HL-60 (cell line): ENCODE measurements around the gene TGIF2.

Experiments used
- DNase-seq, 2 experiments: peaks; one replicate each; pipeline ENCODE4 v3.0.0-alpha.2; 2010 to 2020; ENCODE audit warnings: low read depth in 1 of 2, low spot score in 1 of 2
- H3K27ac ChIP-seq: fragments of 250-450 bp; sonication (Bioruptor Pico); replicated peaks from 2 replicates; pipeline ENCODE4 v1.5.1; 2020; ENCODE audit warnings: mild to moderate bottlenecking, moderate library complexity
- H3K27me3 ChIP-seq: fragments of 250-450 bp; sonication (Bioruptor Pico); 2 replicates; pipeline ENCODE4 v1.5.1; 2021; ENCODE audit warnings: mild to moderate bottlenecking, moderate library complexity; ENCODE audit not compliant: insufficient read depth, poor library complexity, severe bottlenecking
- H3K4me3 ChIP-seq: replicated peaks from 2 replicates; pipeline ENCODE4 v1.5.1; 2011; ENCODE audit warnings: mild to moderate bottlenecking, control low read depth, low read length; ENCODE audit not compliant: insufficient read depth
- CTCF ChIP-seq: IDR thresholded peaks from one replicate; pipeline ENCODE4 v1.5.1; 2011; ENCODE audit warnings: low read length, control low read depth, inconsistent platforms; ENCODE audit not compliant: insufficient read depth
- GABPA ChIP-seq: IDR thresholded peaks from 2 replicates; pipeline ENCODE4 v1.6.1; 2012; ENCODE audit warnings: low read depth
- POLR2AphosphoS5 ChIP-seq: IDR thresholded peaks from 2 replicates; pipeline ENCODE4 v1.6.1; 2012; ENCODE audit warnings: low read depth
- REST ChIP-seq: IDR thresholded peaks from 2 replicates; pipeline ENCODE4 v1.6.1; 2012; ENCODE audit warnings: low read depth; ENCODE audit not compliant: insufficient replicate concordance
- SPI1 ChIP-seq: IDR thresholded peaks from 2 replicates; pipeline ENCODE4 v1.6.1; 2012; ENCODE audit warnings: low read depth, mild to moderate bottlenecking, borderline replicate concordance

TGIF2 gene

GRCh38 chr20:36632147-36632486, 58.7 kb downstream of the TGIF2 start:
- Histone ChIP-seq H3K4me3 (no peak overlapping the region), H3K27me3 (no peaks in the 10 kb centered on the region), H3K27ac (peak overlapping the region; percentile 35)
- DNase-seq, result no peak
- TF ChIP-seq POLR2AphosphoS5 (no peak), CTCF (no peak), SPI1 (no peak), REST (no peak)

DNA sequence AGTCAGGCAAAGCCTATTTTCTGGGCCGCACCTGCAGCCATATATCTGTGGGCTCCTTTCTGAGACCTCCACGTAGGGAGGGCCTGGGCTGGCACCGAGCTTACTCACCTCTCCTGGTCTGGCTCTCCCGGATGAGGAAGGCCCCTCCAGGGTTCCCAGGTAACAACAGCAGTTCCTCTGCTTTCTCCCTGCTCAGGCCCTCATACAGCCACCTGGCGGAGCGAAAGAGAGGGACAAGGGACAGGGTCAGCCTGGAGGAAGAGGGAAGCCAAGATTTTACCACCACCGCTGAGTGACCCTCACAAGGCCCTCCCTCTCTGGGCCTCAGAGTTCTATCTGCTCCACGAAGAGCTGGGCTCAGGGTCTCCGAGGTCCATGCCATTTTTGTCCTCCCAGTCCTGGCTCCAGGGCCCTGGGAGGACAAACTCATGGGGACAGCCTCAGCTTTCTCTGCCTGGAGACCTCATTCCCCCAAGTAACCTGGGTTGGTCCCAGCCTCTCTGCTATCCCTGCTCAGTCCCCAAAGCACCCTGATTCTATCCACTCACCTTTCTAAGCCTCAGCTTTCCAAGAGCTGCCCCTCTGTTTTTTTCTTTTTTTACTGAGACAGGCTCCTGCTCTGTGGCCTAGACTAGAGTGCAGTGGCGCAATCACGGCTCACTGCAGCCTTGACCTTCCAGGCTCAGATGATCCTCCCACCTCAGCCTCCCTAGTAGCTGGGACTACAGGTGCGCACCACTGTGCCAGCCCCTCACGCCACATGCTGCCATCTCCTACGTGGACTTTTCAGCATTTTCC, 59.3 kb downstream of the TGIF2 start:
- Histone ChIP-seq H3K4me3 (no peak overlapping the region), H3K27me3 (no peaks in the 10 kb centered on the region), H3K27ac (no peak overlapping the region)
- TF ChIP-seq SPI1 (no peak), REST (no peak), GABPA (no peak), CTCF (no peak), POLR2AphosphoS5 (no peak)
- DNase-seq, result no peak

GRCh38 chr20:36633285-36633772, 59.9 kb downstream of the TGIF2 start:
- H3K4me3 ChIP-seq, result no peak overlapping the region
- TF ChIP-seq REST (no peak), GABPA (no peak)
- DNase-seq, result no peak
- H3K27ac ChIP-seq, result no peak overlapping the region
- H3K27me3 ChIP-seq, result no peaks in the 10 kb centered on the region
